Esophagus squamous epithelium (tissue), 5 donors: ENCODE measurements around the gene MCU. TPM values are rescaled to one million over a fixed set of nuclear protein-coding genes. Genes with fewer than 3 reads are reported as not detected.

Experiments
- DNase-seq: peaks from one replicate; lab custom pipeline; 2025; lab: John Stamatoyannopoulos, UW
- H3K27ac ChIP-seq, 4 donors: fragments of 200-600 bp; sonication (generic); one replicate each; pipeline ENCODE4 v1.5.1; 2016 to 2019; ENCODE audit warnings: mild to moderate bottlenecking in 1 of 4
- H3K27me3 ChIP-seq, 4 donors: fragments of 200-600 bp; sonication (generic); 1 replicate in 3 of 4; 2 replicates in 1 of 4; pipeline versions ENCODE4 v1.5.1 to v1.6.0; 2017 to 2021; ENCODE audit warnings: antibody characterized with exemption in 1 of 4
- H3K36me3 ChIP-seq, 3 donors: fragments of 200-600 bp; sonication (generic); one replicate each; pipeline ENCODE4 v1.5.1; 2016 to 2019
- H3K4me1 ChIP-seq, 3 donors: fragments of 200-600 bp; sonication (generic); one replicate each; pipeline ENCODE4 v1.5.1; 2017 to 2019
- H3K4me3 ChIP-seq, 4 donors: fragments of 200-600 bp; sonication (generic); 1 replicate in 3 of 4; 2 replicates in 1 of 4; pipeline ENCODE4 v1.5.1; 2016 to 2019; ENCODE audit warnings: mild to moderate bottlenecking in 2 of 4, moderate library complexity in 1 of 4
- H3K9me3 ChIP-seq, 3 donors: fragments of 200-600 bp; sonication (generic); one replicate each; pipeline ENCODE4 v1.5.1; 2016 to 2019
- POLR2A ChIP-seq, 4 donors: fragments of 450-650 bp; IDR thresholded peaks; one replicate each; pipeline ENCODE4 v1.6.1; 2017; ENCODE audit warnings: antibody characterized with exemption in 4 of 4, mild to moderate bottlenecking in 4 of 4, moderate library complexity in 3 of 4
- WGBS, 2 donors: methylation state at CpG; one replicate each; pipeline ENCODE4 v1.1.5; 2018; 5-methylcytosine and 5-hydroxymethylcytosine counted together
- intact Hi-C: fragments of 100-400 bp; cut with DNase I; formaldehyde crosslinking; loops from one replicate; pipeline ENCODE4 v1.15.0; 2022
- total RNA-seq, 4 donors: library from RNA; depleted of rRNA; stranded (reverse); fragments of >200 nt; gene quantifications; one replicate each; pipeline ENCODE4 v1.1.0, GENCODE V29; 2016
- TF ChIP-seq, protein P1 (sequence below), 6 experiments: fragments of 450-650 bp in 4 of 6; fragments of 200-600 bp in 2 of 6; sonication (generic) in 2 of 6; IDR thresholded peaks; one replicate each; pipeline ENCODE4 v1.5.1; 2016 to 2019; ENCODE audit warnings: antibody characterized with exemption in 6 of 6, mild to moderate bottlenecking in 4 of 6, moderate library complexity in 4 of 6
- donor health status: DM: yes; HTN: yes; CAD: no.

Gene MCU
- total RNA-seq, 4 donors from 2014 or later = 19.9 to 30.0 (median 23.4) TPM

DNA sequence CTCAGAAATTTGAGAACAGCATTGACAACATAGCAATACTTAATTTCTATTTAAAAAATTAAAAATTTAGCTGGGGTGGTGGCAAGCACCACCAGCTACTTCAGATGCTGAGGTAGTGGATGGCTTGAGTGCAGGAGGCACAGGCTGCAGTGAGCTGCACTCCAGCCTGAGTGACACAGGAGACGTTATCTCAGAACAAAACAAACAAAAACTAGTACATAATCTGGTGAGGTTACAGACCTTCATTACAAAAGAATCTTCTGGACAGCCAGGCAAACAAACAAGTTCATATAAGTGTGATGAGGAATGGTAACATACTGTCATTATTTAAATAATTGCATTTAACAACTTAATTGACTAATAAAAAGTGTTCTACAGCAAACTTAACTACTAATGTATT lies 124.6 kb downstream of the MCU start:
- 63 to 94% methylated on average over 1 of the region's 1 CpG for WGBS, 2 donors
- no peak for DNase-seq
- intact Hi-C loops = no loop called here
- H3K36me3 ChIP-seq = no peaks in the 10 kb centered on the region
- H3K27ac ChIP-seq = no peak overlapping the region
- H3K9me3 ChIP-seq = no peaks in the 10 kb centered on the region
- H3K27me3 ChIP-seq = no peaks in the 10 kb centered on the region
- TF ChIP-seq, protein P1, sequence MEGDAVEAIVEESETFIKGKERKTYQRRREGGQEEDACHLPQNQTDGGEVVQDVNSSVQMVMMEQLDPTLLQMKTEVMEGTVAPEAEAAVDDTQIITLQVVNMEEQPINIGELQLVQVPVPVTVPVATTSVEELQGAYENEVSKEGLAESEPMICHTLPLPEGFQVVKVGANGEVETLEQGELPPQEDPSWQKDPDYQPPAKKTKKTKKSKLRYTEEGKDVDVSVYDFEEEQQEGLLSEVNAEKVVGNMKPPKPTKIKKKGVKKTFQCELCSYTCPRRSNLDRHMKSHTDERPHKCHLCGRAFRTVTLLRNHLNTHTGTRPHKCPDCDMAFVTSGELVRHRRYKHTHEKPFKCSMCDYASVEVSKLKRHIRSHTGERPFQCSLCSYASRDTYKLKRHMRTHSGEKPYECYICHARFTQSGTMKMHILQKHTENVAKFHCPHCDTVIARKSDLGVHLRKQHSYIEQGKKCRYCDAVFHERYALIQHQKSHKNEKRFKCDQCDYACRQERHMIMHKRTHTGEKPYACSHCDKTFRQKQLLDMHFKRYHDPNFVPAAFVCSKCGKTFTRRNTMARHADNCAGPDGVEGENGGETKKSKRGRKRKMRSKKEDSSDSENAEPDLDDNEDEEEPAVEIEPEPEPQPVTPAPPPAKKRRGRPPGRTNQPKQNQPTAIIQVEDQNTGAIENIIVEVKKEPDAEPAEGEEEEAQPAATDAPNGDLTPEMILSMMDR (IDR thresholded peaks at IDR 0.05) = no peak
- no peak for TF ChIP-seq POLR2A (IDR thresholded peaks at IDR 0.05)
- no peak overlapping the region for H3K4me3 ChIP-seq
- H3K4me1 ChIP-seq = peaks cover 0 to 36% (median 7%) of the 10 kb centered on the region in 3 donors

DNA sequence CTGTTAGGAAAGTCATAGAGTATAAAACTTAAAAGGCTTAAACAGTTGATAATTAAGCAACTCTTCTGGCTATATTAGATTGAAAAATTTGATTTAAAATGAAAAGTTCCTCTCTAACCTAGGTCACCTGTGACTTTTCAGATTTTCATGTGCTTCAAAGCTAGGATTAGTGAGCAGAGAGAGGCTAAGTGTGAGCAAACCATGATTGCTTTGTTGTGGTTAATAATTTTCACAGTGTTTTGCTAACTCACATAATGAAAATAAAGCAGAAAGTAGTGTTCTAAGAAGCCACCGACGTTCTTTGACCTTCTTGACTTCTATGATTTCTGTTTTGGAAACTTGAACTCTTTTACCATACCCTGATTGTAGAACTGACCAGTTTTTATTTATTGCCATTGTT lies 126.1 kb downstream of the MCU start:
- no peaks in the 10 kb centered on the region for H3K9me3 ChIP-seq
- H3K36me3 ChIP-seq = no peaks in the 10 kb centered on the region
- H3K27me3 ChIP-seq = no peaks in the 10 kb centered on the region
- 56 to 70% methylated on average over 2 of the region's 2 CpGs for WGBS, 2 donors
- intact Hi-C loops = no loop called here
- peaks cover 0 to 25% (median 0%) of the 10 kb centered on the region in 3 donors for H3K4me1 ChIP-seq
- TF ChIP-seq POLR2A (IDR thresholded peaks at IDR 0.05) = no peak
- TF ChIP-seq, protein P1 (IDR thresholded peaks at IDR 0.05) = no peak
- no peak overlapping the region for H3K4me3 ChIP-seq
- H3K27ac ChIP-seq = no peak overlapping the region
- DNase-seq = no peak

GRCh38 chr10:72819053-72819452 lies 127.1 kb downstream of the MCU start:
- H3K36me3 ChIP-seq = no peaks in the 10 kb centered on the region
- TF ChIP-seq, protein P1 (IDR thresholded peaks at IDR 0.05) = no peak
- no peak for TF ChIP-seq POLR2A (IDR thresholded peaks at IDR 0.05)
- H3K4me1 ChIP-seq = peaks cover 0 to 18% (median 0%) of the 10 kb centered on the region in 3 donors
- no peaks in the 10 kb centered on the region for H3K27me3 ChIP-seq
- no peak overlapping the region for H3K4me3 ChIP-seq
- intact Hi-C loops = no loop called here
- H3K9me3 ChIP-seq = no peaks in the 10 kb centered on the region
- H3K27ac ChIP-seq = no peak overlapping the region
- WGBS, 2 donors = 75 to 76% methylated on average over 1 of the region's 1 CpG
- no peak for DNase-seq

DNA sequence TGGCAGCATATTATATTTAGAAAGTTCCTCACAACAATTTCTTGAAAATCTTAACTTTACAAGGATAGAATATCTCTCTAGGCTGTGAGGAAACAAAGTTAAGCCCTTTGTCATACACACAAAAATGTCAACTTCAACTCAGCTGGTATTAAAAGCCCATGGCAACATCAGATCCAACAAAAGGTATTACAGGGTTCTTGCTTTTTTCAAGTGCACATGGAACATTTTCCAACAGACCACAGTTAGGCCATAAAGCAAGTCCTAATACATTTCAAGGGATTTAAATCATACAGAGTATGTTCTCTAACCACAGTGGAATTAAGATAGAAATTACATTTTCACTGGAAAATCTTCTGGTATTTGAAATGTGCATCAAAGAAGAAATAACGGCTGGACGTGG lies 129.7 kb downstream of the MCU start:
- no peak for DNase-seq
- Histone ChIP-seq H3K27ac (no peak overlapping the region), H3K4me3 (no peak overlapping the region), H3K36me3 (no peaks in the 10 kb centered on the region), H3K9me3 (no peaks in the 10 kb centered on the region), H3K27me3 (no peaks in the 10 kb centered on the region), H3K4me1 (peaks cover 0 to 12% (median 0%) of the 10 kb centered on the region in 3 donors)
- TF ChIP-seq, protein P1 (IDR thresholded peaks at IDR 0.05) = no peak
- TF ChIP-seq POLR2A (IDR thresholded peaks at IDR 0.05) = no peak
- intact Hi-C loops = no loop called here
- 86 to 90% methylated on average over 2 of the region's 2 CpGs for WGBS, 2 donors

GRCh38 chr10:72822342-72822986 lies 130.5 kb downstream of the MCU start:
- DNase-seq = no peak
- WGBS, 2 donors = 96% methylated on average over 4 of the region's 4 CpGs
- TF ChIP-seq POLR2A (IDR thresholded peaks at IDR 0.05) = no peak
- TF ChIP-seq, protein P1 (IDR thresholded peaks at IDR 0.05) = no peak
- Histone ChIP-seq H3K4me3 (no peak overlapping the region), H3K27ac (no peak overlapping the region), H3K27me3 (no peaks in the 10 kb centered on the region), H3K4me1 (peaks cover 0 to 12% (median 0%) of the 10 kb centered on the region in 3 donors), H3K36me3 (no peaks in the 10 kb centered on the region), H3K9me3 (no peaks in the 10 kb centered on the region)
- intact Hi-C loops = no loop called here
